ELR (cell line): ENCODE measurements around the gene UPP1.
"Not testable (repeated sequence)": the region's sequence is repeated elsewhere in the genome, so short reads cannot be mapped to it uniquely, and the experiment has no call there.

Experiments
- DNase-seq: peaks from one replicate; pipeline ENCODE4 v3.0.0-alpha.2; 2015; ENCODE audit warnings: low read depth

The UPP1 gene

DNA sequence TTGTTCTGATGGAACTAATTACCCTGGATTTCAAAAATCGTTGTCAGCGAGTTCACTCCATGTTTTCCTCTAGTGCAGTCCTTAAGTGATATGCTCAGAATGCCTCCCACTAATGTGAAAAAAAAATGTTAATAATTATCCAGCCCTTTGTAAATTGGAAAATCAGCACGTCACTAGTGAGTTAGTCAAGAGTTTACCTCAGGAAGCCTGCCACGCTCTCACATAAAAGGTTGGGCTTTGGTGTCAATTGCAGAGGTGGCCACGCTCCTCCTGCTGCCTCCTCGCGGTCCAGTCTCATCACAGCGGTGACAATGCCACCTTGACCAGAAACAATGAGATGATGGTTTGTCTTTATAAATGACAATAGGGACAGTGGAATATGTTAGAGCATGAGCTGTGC, 22.5 kb downstream of the UPP1 start:
- DNase-seq: no peak

DNA sequence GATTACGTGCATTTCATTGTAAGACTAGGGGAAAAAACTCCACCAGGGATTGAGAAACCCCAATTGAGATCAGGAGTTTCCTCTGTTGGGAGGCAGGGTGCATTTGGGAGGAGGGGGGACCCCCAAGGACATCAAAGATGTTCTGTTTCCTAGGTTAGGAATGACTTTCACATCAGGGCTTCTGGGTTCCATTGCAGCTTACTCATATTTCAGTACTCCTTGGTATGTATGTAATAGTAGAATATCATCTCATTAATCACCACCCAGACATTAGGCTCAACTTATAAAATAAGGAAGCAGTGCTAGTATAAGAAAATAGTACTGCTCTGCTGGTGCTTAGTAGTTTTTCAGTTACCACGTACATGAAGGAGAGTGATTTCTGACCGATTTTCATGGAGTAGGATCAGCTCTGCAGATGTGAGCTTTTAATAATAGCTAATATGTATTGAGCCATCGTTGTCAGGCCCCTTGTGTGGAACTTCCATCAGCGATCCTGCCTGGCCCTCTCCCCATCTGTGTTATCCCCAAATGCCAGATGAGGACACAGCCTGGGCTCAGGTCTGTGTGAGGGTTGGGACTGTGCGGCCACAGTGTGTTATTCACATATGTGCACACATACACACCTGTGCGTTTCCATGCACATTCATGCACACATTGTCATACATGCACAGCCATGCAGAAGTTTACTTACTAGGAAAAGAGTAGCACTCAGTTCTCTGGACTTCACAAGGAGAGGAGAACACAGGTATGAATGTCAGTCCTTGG, 23.5 kb downstream of the UPP1 start:
- peak; percentile 74 for DNase-seq

DNA sequence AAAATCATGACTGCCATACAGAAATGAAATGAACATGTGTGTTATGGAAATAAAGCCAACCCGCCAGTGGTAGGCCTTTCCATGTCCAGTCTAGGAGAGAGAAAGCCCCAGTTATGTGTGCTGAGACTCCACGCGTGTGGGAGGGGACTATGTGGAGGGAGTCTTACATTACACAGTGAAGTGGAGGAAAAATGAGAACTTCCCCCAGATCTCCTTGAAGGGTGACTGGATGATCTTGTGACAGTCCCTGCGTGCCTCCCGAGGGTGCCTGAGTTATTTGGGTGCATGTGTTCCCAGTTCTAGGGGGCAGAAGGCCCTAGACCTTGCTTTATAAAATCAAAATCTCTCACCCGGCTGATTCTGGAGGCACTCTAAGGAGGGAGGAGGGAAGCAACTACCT, 24.2 kb downstream of the UPP1 start:
- DNase-seq: no peak

- no peak for DNase-seq
Observed at GRCh38 chr7:48114115-48114514, 25.1 kb downstream of the UPP1 start.

DNA sequence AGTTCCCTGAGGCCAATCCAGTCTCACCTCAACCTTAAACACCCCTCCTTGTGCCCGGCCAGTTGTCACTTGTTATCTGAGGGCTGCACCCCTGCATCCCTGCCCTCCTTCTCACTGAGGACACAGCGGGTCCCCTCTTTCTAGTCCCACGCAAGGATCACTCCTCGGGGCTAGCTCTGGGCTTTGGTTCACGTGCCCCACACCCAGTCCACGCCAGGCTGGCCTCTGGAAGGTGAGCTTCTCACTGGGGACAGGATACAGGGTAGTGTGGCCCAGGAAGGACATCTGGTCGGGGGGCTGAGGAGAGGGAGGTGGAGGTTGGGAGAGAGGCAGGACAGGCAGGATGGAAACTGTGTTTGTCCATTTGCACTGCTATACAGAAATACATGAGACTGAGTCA, 25.5 kb downstream of the UPP1 start:
- no peak for DNase-seq

DNA sequence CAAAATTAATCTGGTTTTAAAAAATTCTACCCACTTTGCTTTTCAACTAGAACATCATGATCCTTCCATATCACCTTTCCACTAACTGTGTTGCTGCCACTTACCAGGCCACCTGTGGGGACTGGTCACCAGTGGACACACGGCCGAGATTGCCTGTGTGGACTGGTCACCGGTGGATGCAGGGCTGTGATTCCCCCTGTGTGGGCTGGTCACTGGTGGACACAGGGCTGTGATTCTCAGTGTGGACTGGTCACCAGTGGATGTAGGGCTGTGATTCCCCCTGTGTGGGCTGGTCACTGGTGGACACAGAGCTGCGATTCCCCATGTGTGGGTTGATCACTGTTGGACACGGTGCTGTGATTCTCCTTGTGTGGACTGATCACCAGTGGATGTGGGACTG, 27.0 kb downstream of the UPP1 start:
- no peak for DNase-seq

- DNase-seq: no peak
Observed at GRCh38 chr7:48118041-48118440, 29.0 kb downstream of the UPP1 start.

DNA sequence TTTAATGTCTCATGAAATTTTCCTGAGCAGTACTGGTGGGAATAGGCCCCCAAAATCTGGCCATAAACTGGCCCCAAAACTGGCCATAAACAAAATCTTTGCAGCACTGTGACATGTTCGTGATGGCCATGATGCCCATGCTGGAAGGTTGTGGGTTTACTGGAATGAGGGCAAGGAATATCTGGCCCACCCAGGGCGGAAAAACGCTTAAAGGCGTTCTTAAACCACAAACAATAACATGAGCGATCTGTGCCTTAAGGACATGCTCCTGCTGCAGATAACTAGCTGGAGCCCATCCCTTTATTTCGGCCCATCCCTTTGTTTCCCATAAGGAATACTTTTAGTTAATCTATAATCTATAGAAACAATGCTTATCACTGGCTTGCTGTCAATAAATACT, 31.5 kb downstream of the UPP1 start:
- DNase-seq: not testable (repeated sequence)

GRCh38 chr7:48126037-48126436, 37.0 kb downstream of the UPP1 start:
- no peak for DNase-seq

GRCh38 chr7:48130658-48131108, 41.6 kb downstream of the UPP1 start:
- peak; percentile 17 for DNase-seq

DNA sequence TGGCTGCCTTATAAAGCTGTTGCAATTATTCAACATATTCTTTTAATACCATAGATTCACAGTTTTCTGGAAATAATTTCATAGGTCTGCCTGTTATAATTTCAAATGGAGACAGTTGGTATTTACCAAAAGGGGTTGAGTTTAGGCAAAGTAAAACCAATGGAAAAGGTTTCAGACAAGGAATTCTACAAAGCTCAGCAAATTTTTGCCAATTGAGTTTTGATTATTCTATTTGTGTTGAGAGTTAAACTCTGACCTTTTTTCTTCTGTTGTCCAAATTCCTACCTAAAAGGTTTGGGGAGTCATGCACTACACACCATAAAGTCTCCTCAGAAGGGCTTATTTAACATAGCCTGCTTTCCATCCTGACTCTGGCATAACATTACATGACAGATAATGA, 43.7 kb downstream of the UPP1 start:
- DNase-seq: no peak

DNA sequence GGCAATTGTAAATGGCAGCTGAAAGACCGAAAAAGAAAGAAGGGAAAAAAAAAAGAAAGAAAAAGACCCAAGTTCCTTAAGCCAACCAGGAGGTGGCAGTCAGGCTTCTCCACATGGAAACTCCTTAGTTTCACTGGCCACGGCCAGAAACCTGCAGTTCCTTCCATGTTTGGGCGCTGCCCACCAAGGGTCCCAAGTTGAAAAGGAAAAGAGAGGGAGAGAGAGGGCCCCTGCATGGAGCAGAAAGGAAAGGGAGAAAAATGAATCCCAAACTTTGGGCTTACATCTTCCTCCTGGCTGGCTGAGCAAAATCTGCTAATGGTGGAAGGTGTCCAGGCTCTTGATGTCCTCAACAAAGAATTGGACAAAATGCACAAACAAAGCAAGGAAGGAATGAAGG, 50.4 kb downstream of the UPP1 start:
- DNase-seq: peak; percentile 38

DNA sequence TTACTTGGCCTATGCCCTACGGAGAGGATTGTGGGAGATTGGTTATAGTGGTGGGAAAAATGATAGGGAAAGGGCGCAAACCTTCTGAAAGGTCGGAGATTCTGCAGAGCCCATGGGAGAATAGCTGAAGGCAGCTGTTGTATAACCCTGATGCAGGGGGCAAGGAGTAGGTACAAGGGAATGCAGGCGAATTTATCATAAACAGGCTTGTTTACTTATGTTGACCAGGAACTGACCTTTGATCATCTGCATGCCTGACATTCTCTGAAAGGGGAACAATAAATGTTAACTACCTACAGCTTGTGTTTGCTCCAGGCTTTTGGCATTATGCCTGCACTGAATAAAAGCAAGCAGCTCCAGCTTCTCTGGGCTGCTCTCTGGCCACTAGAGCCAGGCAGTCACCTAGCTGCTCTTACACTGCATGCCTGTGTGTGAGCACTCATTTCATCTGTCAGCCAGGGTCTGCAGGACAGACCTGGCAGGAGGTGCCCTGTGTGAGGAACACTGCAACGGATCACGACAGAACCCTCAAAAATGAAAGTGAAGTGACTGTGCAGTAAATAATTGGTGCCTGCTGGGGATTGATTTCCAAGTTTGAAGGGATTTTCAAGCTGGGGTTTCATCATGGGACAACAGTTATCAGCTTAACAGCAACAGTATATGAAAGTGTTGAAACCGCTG, 51.1 kb downstream of the UPP1 start:
- peak; percentile 39 for DNase-seq

DNA sequence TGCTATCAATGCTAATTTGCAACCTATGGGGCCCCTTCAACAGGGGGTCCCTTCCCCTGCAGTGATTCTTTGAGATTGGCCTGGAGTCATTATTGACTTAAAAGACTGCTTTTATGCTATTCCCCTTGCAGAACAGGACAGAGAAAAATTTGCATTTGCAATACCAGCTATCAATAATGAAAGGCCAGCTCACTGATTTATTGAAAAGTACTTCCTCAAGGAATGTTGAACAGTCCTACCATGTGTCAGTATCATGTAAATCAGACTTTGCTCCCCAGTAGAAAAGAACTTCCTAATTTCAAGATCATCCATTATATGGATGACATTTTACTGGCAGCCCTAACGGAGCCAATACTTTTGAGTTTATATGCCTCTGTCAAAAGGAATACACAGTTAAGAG, 52.5 kb downstream of the UPP1 start:
- no peak for DNase-seq

- no peak for DNase-seq
Observed at GRCh38 chr7:48144291-48144768, 55.3 kb downstream of the UPP1 start.

DNA sequence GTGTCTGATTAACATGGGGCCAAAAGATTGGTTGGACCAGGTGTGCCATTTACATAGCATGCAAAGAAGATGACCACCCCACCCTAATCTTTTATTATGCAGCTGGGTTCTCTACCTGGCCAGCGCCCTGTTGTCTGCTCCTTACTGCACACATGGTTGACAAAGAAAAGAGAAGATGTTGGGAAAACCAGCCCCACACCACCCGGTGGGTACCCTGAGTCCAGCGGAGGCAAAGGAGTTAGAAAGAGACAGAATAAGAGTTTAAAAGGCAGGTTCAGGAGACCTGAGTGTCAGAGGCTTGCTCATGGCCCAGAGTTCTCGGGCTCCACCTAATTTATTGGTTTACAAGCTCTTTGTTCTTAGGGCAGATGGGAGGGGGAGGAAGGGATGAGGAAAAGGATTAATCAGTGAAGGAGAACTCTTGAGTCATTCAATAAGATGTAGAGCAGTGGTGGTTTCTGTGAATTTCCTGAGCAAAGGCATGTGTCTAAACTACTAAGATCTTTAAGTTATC, 58.1 kb downstream of the UPP1 start:
- no peak for DNase-seq

- DNase-seq: not testable (repeated sequence)
Observed at GRCh38 chr7:48147690-48148089, 58.6 kb downstream of the UPP1 start.

GRCh38 chr7:48148311-48148710, 59.2 kb downstream of the UPP1 start:
- DNase-seq: no peak

DNA sequence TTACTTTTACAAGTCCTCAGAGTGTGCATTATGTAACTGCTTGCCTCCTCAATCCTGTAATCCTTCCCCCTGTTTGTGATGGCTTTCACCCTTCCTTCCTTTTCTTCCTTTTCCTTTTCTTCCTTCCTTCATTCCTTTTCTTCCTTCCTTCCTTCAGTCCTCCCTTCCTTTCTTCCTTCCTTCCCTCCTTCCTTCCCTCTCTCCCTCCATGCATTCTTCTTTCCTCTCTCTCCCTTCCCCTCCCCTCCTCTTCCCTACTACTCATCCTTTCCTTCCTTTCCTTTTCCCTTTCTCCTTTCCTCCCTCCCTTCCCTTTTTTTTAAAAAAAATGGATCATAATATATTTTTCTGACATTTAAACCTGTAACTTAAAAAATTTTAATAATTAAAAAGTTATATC, 60.0 kb downstream of the UPP1 start:
- DNase-seq: no peak

DNA sequence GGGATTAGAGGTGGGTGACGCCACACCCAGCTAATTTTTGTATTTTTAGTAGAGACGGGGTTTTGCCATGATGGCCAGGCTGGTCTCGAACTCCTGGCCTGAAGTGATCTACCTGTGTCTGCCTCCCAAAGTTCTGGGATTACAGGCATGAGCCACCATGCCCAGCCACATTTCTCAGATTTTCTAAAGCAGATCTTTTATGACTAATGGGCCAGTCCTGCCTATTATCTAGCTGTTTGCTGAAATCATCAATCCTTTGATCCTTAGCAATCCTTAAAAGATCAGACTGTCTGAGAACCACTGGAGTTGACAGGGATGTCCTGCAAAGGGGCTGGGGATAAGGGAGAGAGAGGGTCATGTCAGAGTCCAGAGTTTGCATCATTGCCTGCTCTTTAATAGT, 61.0 kb downstream of the UPP1 start:
- no peak for DNase-seq

DNA sequence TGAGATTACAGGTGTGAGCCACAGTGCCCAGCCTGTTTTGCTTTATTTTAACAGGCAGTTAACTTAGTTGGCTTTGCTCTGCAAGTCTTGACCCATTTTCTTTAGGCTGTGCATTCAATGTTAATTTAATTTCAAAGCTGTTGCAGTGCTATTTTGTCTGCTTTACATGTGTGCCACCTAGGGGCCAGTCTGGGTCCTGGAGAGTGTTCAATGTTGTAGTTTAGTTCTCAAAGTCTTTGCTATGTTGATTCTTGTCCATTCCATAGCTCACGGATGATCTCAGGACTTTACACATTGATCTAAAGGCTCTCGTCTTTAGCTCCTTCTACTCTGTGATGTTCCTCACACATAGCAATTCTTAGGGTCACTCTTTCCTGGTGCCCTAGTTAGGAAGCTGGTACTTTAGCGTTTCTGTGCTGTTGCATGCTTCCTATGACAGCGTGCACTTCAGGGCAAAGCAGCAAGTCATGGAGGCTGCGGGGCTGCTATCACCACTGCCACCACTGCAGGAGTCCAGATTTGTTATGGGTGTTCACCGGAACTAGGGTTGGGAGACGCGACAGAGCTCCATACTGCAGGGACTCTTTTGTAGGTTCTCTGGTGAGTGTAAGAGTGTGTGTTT, 65.8 kb downstream of the UPP1 start:
- DNase-seq: peak; percentile 65
